Measurements from ENCODE around the gene SORCS3. TPM values are rescaled to one million over a fixed set of nuclear protein-coding genes. Genes with fewer than 3 reads are reported as not detected.

The SORCS3 gene
- total RNA-seq, 2 experiments from 2014 or later, result 1.7 to 2.1 TPM

DNA sequence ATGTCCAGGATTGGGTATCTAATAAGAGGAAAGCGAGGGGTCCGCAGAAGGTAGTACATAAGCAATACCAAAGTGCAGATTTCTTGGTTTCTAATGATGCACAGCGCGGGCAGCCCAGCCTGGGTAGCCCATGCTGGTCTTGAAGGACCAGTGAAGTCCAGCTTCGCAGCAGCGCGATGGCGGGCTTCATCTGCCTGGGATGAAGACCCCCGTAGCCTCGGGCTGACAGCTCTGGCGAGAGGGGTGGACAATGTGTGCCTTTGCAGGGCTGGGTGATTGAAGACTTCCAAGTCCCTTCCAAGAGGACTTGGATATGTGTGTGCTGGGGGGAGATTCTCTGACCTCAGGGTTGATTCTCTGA lies 2.2 kb downstream of the SORCS3 start:
- H3K27ac ChIP-seq (ENCODE audit: low read depth in 1 of 2, low read length in 2 of 2), result no peak overlapping the region
- H3K4me3 ChIP-seq (ENCODE audit: low read length), result no peak overlapping the region
- TF ChIP-seq, protein P1, sequence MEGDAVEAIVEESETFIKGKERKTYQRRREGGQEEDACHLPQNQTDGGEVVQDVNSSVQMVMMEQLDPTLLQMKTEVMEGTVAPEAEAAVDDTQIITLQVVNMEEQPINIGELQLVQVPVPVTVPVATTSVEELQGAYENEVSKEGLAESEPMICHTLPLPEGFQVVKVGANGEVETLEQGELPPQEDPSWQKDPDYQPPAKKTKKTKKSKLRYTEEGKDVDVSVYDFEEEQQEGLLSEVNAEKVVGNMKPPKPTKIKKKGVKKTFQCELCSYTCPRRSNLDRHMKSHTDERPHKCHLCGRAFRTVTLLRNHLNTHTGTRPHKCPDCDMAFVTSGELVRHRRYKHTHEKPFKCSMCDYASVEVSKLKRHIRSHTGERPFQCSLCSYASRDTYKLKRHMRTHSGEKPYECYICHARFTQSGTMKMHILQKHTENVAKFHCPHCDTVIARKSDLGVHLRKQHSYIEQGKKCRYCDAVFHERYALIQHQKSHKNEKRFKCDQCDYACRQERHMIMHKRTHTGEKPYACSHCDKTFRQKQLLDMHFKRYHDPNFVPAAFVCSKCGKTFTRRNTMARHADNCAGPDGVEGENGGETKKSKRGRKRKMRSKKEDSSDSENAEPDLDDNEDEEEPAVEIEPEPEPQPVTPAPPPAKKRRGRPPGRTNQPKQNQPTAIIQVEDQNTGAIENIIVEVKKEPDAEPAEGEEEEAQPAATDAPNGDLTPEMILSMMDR (IDR thresholded peaks at IDR 0.05), result no peak
- Mint-ChIP-seq H3K9me3 (no peaks in the 10 kb centered on the region), H3K36me3 (ENCODE audit: low read depth) (no peaks in the 10 kb centered on the region), H3K27me3 (peaks cover 72% of the 10 kb centered on the region), H3K4me3 (no peak overlapping the region), H3K27ac (no peak overlapping the region), H3K4me1 (ENCODE audit: low read depth) (no peaks in the 10 kb centered on the region)
- peaks cover 24 to 53% of the 10 kb centered on the region in 2 experiments for H3K27me3 ChIP-seq (ENCODE audit: control insufficient read depth in 1 of 2, insufficient read depth in 2 of 2, low read length in 2 of 2)
- no peaks in the 10 kb centered on the region for H3K36me3 ChIP-seq (ENCODE audit: insufficient read depth, low read length)
- intact Hi-C loops (cut with DNase I, micrococcal nuclease), result no loop called here
- ChIA-PET POLR2A (no interaction called here), CTCF (no interaction called here)
- no peak for DNase-seq
- no peak for ATAC-seq (ENCODE audit: poor library complexity)
- peaks cover 0 to 10% of the 10 kb centered on the region in 2 experiments for H3K9me3 ChIP-seq (ENCODE audit: control insufficient read depth in 1 of 2, insufficient read depth in 1 of 2, low read length in 2 of 2)
- H3K4me1 ChIP-seq (ENCODE audit: insufficient read depth, low read length), result peaks cover 3% of the 10 kb centered on the region

DNA sequence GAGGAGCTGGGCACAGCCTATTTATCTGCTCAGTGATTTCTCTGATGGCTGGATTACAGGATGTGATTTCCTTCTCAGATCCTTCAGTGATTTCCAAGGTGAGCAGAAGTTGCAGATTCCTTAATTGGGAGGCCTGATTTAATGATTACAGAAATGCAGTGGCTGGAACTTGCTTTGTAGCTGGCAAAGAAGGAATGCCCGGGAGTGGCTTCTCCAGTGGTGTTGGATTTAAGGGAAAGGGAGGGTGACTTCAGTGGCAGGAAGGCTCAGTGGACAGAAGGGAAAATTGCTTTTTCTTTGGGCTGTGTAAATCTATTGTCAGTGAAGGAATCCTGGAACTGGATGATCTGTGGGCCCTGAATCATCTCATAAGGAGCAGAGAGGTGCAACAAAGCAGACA lies 5.1 kb downstream of the SORCS3 start:
- peaks cover 0 to 7% of the 10 kb centered on the region in 2 experiments for H3K9me3 ChIP-seq (ENCODE audit: control insufficient read depth in 1 of 2, insufficient read depth in 1 of 2, low read length in 2 of 2)
- H3K36me3 ChIP-seq (ENCODE audit: insufficient read depth, low read length), result no peaks in the 10 kb centered on the region
- H3K4me1 Mint-ChIP-seq (ENCODE audit: low read depth), result no peaks in the 10 kb centered on the region
- ATAC-seq (ENCODE audit: poor library complexity) (no peak), DNase-seq (no peak)
- H3K27me3 Mint-ChIP-seq, result peaks cover 80% of the 10 kb centered on the region
- H3K4me3 Mint-ChIP-seq, result no peak overlapping the region
- H3K4me1 ChIP-seq (ENCODE audit: insufficient read depth, low read length), result peaks cover 3% of the 10 kb centered on the region
- POLR2A ChIA-PET, result no interaction called here
- H3K27ac ChIP-seq (ENCODE audit: low read depth in 1 of 2, low read length in 2 of 2), result no peak overlapping the region
- no peak overlapping the region for H3K27ac Mint-ChIP-seq
- TF ChIP-seq, protein P1 (IDR thresholded peaks at IDR 0.05), result no peak
- no peaks in the 10 kb centered on the region for H3K9me3 Mint-ChIP-seq
- intact Hi-C loops (cut with DNase I, micrococcal nuclease), result no loop called here
- no peaks in the 10 kb centered on the region for H3K36me3 Mint-ChIP-seq (ENCODE audit: low read depth)
- CTCF ChIA-PET, result no interaction called here
- no peak overlapping the region for H3K4me3 ChIP-seq (ENCODE audit: low read length)
- peaks cover 13 to 36% of the 10 kb centered on the region in 2 experiments for H3K27me3 ChIP-seq (ENCODE audit: control insufficient read depth in 1 of 2, insufficient read depth in 2 of 2, low read length in 2 of 2)

DNA sequence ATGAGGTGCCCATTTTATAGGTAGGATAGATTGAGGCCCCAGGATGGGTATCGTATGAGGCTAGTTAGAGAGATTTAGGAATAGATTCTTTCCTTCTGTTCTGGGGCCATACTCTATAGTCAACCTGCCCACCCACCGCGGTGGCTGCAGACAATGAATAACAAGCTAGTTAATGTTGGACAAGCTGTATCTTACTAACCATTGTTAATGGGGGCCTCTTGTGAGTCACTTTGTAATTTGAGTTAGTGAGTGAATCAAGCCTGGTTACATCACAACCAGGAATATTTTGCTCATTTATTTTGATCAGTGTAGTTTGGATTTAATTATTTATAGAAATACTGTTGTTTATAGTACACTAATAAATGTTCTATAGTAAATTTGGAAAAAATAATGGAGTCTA lies 7.3 kb downstream of the SORCS3 start:
- POLR2A ChIA-PET, result interaction anchor here (0.6 kb wide), 1 partner anchor 40 kb away, joined by 3 read pairs; no protein-coding TSS in a partner anchor
- H3K27me3 ChIP-seq (ENCODE audit: control insufficient read depth in 1 of 2, insufficient read depth in 2 of 2, low read length in 2 of 2), result peaks cover 4 to 29% of the 10 kb centered on the region in 2 experiments
- H3K27me3 Mint-ChIP-seq, result peaks cover 84% of the 10 kb centered on the region

More for the DNA sequence above, 7.3 kb downstream of the SORCS3 start:
- Mint-ChIP-seq H3K36me3 (ENCODE audit: low read depth) (no peaks in the 10 kb centered on the region), H3K4me1 (ENCODE audit: low read depth) (no peaks in the 10 kb centered on the region), H3K27ac (no peak overlapping the region), H3K9me3 (no peaks in the 10 kb centered on the region), H3K4me3 (no peak overlapping the region)
- H3K9me3 ChIP-seq (ENCODE audit: control insufficient read depth in 1 of 2, insufficient read depth in 1 of 2, low read length in 2 of 2), result no peaks in the 10 kb centered on the region
- DNase-seq (no peak), ATAC-seq (ENCODE audit: poor library complexity) (no peak)
- TF ChIP-seq, protein P1 (IDR thresholded peaks at IDR 0.05), result no peak
- intact Hi-C loops (cut with DNase I, micrococcal nuclease), result no loop called here
- no peaks in the 10 kb centered on the region for H3K4me1 ChIP-seq (ENCODE audit: insufficient read depth, low read length)
- no peak overlapping the region for H3K27ac ChIP-seq (ENCODE audit: low read depth in 1 of 2, low read length in 2 of 2)
- no peaks in the 10 kb centered on the region for H3K36me3 ChIP-seq (ENCODE audit: insufficient read depth, low read length)
- CTCF ChIA-PET, result no interaction called here
- H3K4me3 ChIP-seq (ENCODE audit: low read length), result no peak overlapping the region
